CD14-positive monocyte (primary cell): Measurements from ENCODE around the gene ART4. TPM values are rescaled to one million over a fixed set of nuclear protein-coding genes. Genes with fewer than 3 reads are reported as not detected.

Experiments used
- DNase-seq, 3 donors: peaks; one replicate each; pipeline ENCODE4 v3.0.0-alpha.2; 2011 to 2022
- H2AFZ ChIP-seq: 2 replicates; pipeline ENCODE4 v1.6.0; 2012; ENCODE audit warnings: mild to moderate bottlenecking, low read depth, low read length, inconsistent platforms; ENCODE audit not compliant: insufficient read depth, poor library complexity, severe bottlenecking
- H3K27ac ChIP-seq, 2 donors: 1 replicate in 1 of 2; 2 replicates in 1 of 2; pipeline ENCODE4 v1.5.1; 2012 to 2013; ENCODE audit warnings: low read length in 2 of 2, control low read depth in 1 of 2, inconsistent platforms in 1 of 2, low read depth in 1 of 2, mild to moderate bottlenecking in 1 of 2
- H3K27me3 ChIP-seq, 2 donors: one replicate each; pipeline versions ENCODE4 v1.6.0 to v1.6.1; 2011 to 2013; ENCODE audit warnings: low read length in 2 of 2; ENCODE audit not compliant: control insufficient read depth in 2 of 2, insufficient read depth in 2 of 2
- H3K36me3 ChIP-seq, 2 donors: replicated peaks in 1 of 2; 1 replicate in 1 of 2; 2 replicates in 1 of 2; pipeline versions ENCODE4 v1.5.1 to v1.6.1; 2012 to 2013; ENCODE audit warnings: low read length in 2 of 2, control low read depth in 1 of 2, inconsistent platforms in 1 of 2, mild to moderate bottlenecking in 1 of 2; ENCODE audit not compliant: insufficient read depth in 2 of 2, control insufficient read depth in 1 of 2
- H3K4me1 ChIP-seq, 2 donors: 1 replicate in 1 of 2; 2 replicates in 1 of 2; pipeline versions ENCODE4 v1.5.1 to v1.6.1; 2012 to 2013; ENCODE audit warnings: low read length in 2 of 2, control low read depth in 1 of 2, inconsistent platforms in 1 of 2, mild to moderate bottlenecking in 1 of 2, moderate library complexity in 1 of 2; ENCODE audit not compliant: insufficient read depth in 2 of 2, control insufficient read depth in 1 of 2
- H3K4me2 ChIP-seq: replicated peaks from 2 replicates; pipeline ENCODE3; 2012; ENCODE audit warnings: low read length, moderate library complexity, mild to moderate bottlenecking; ENCODE audit not compliant: poor library complexity, severe bottlenecking; ENCODE audit errors: extremely low read depth
- H3K4me3 ChIP-seq, 3 experiments: fragments of 200-600 bp in 1 of 3; sonication (generic) in 1 of 3; replicated peaks in 1 of 3; 1 replicate in 2 of 3; 2 replicates in 1 of 3; pipeline ENCODE4 v1.5.1; 2011 to 2013; ENCODE audit warnings: low read length in 3 of 3, mild to moderate bottlenecking in 3 of 3, control low read depth in 2 of 3, low read depth in 2 of 3, inconsistent platforms in 1 of 3, moderate library complexity in 1 of 3
- H3K79me2 ChIP-seq: 2 replicates; pipeline ENCODE4 v1.6.0; 2012; ENCODE audit warnings: mild to moderate bottlenecking, control low read depth, inconsistent platforms, low read length, moderate library complexity; ENCODE audit not compliant: insufficient read depth
- H3K9ac ChIP-seq: 2 replicates; pipeline ENCODE4 v1.6.0; 2017; ENCODE audit warnings: low read length, mild to moderate bottlenecking; ENCODE audit not compliant: insufficient read depth, poor library complexity, severe bottlenecking
- H3K9me3 ChIP-seq, 2 donors: replicated peaks in 1 of 2; 1 replicate in 1 of 2; 2 replicates in 1 of 2; pipeline versions ENCODE4 v1.5.1 to v1.6.1; 2012 to 2013; ENCODE audit warnings: low read length in 2 of 2, control low read depth in 1 of 2; ENCODE audit not compliant: control insufficient read depth in 1 of 2, insufficient read depth in 1 of 2
- H4K20me1 ChIP-seq: 2 replicates; pipeline ENCODE4 v1.6.0; 2012; ENCODE audit warnings: mild to moderate bottlenecking, low read length, control low read depth, moderate library complexity; ENCODE audit not compliant: insufficient read depth
- H3K27ac Mint-ChIP-seq, 7 donors: one replicate each; pipeline ENCODE4 v1.8.0; 2020; ENCODE audit warnings: mild to moderate bottlenecking in 7 of 7, mixed read lengths in 7 of 7, moderate library complexity in 6 of 7, inconsistent platforms in 2 of 7
- H3K27me3 Mint-ChIP-seq, 3 donors: one replicate each; pipeline ENCODE4 v1.8.0; 2021 to 2022; ENCODE audit warnings: low read depth in 3 of 3, mild to moderate bottlenecking in 3 of 3, mixed read lengths in 3 of 3, moderate library complexity in 3 of 3, inconsistent platforms in 1 of 3
- H3K36me3 Mint-ChIP-seq, 2 donors: one replicate each; pipeline ENCODE4 v1.8.0; 2020; ENCODE audit warnings: mixed read lengths in 2 of 2, inconsistent platforms in 1 of 2, mild to moderate bottlenecking in 1 of 2
- H3K4me1 Mint-ChIP-seq: one replicate; pipeline ENCODE4 v1.8.0; 2020; ENCODE audit warnings: mild to moderate bottlenecking, mixed read lengths
- H3K4me3 Mint-ChIP-seq, 2 donors: one replicate each; pipeline ENCODE4 v1.8.0; 2020; ENCODE audit warnings: mild to moderate bottlenecking in 2 of 2, mixed read lengths in 2 of 2, moderate library complexity in 1 of 2
- H3K9me3 Mint-ChIP-seq, 7 donors: one replicate each; pipeline ENCODE4 v1.8.0; 2020 to 2022; ENCODE audit warnings: mixed read lengths in 7 of 7, mild to moderate bottlenecking in 6 of 7, moderate library complexity in 6 of 7, inconsistent platforms in 2 of 7
- CTCF ChIP-seq: fragments of 200-600 bp; IDR thresholded peaks from one replicate; pipeline ENCODE4 v1.8.0; 2022; ENCODE audit warnings: antibody characterized with exemption, mild to moderate bottlenecking
- WGBS: methylation state at CpG from one replicate; pipeline ENCODE4 v1.1.5; 2013; ENCODE audit warnings: missing lambda C conversion rate; ENCODE audit not compliant: insufficient coverage; 5-methylcytosine and 5-hydroxymethylcytosine counted together
- intact Hi-C, 2 donors: fragments of 100-400 bp; cut with micrococcal nuclease; formaldehyde crosslinking; loops; one replicate each; pipeline versions ENCODE4 v1.15.0 to v1.15.1; 2023
- polyA plus RNA-seq, 3 donors: library from polyadenylated mRNA; depleted of rRNA in 1 of 3; unstranded in 2 of 3; stranded (reverse) in 1 of 3; fragments of 300-500 nt in 2 of 3; fragments of >200 nt in 1 of 3; fragmentation: Illumina TruSeq in 2 of 3; gene quantifications; 1 replicate in 2 of 3; 2 replicates in 1 of 3; pipeline ENCODE4 v1.2.3, GENCODE V29; 2012 to 2021

Gene ART4
- polyA plus RNA-seq, 3 donors, result not detected

GRCh38 chr12:14795028-14795448 is 48.3 kb downstream of the ART4 start:
- WGBS, result 64% methylated on average over 2 of the region's 4 CpGs
- Histone ChIP-seq H3K4me2 (no peak overlapping the region), H4K20me1 (no peaks in the 10 kb centered on the region), H3K9ac (no peak overlapping the region), H3K27me3 (no peaks in the 10 kb centered on the region), H3K4me3 (no peak overlapping the region), H3K9me3 (no peaks in the 10 kb centered on the region), H3K79me2 (peaks cover 24% of the 10 kb centered on the region), H3K4me1 (no peaks in the 10 kb centered on the region), H3K36me3 (peaks cover 86 to 99% of the 10 kb centered on the region in 2 donors), H2AFZ (no peak overlapping the region), H3K27ac (no peak overlapping the region)
- intact Hi-C loops, result no loop called here
- peak in 1 of 3 donors; percentile 17 for DNase-seq
- TF ChIP-seq CTCF, result no peak
- Mint-ChIP-seq H3K27me3 (no peaks in the 10 kb centered on the region), H3K9me3 (no peaks in the 10 kb centered on the region), H3K4me1 (no peaks in the 10 kb centered on the region), H3K27ac (peak overlapping the region in 3 of 7 donors; percentile 26 to 76 (median 36)), H3K4me3 (no peak overlapping the region), H3K36me3 (peaks cover 88 to 93% of the 10 kb centered on the region in 2 donors)

GRCh38 chr12:14785568-14785967 is 57.8 kb downstream of the ART4 start:
- no peak for TF ChIP-seq CTCF
- H3K27ac ChIP-seq, result no peak overlapping the region

More at GRCh38 chr12:14785568-14785967, 57.8 kb downstream of the ART4 start:
- peaks cover 0 to 1% (median 0%) of the 10 kb centered on the region in 7 donors for H3K9me3 Mint-ChIP-seq
- H4K20me1 ChIP-seq, result no peaks in the 10 kb centered on the region
- H2AFZ ChIP-seq, result no peak overlapping the region
- peaks cover 7 to 13% of the 10 kb centered on the region in 2 donors for H3K4me1 ChIP-seq
- H3K4me3 ChIP-seq, result no peak overlapping the region
- peaks cover 44 to 57% of the 10 kb centered on the region in 2 donors for H3K36me3 ChIP-seq
- no peak overlapping the region for H3K27ac Mint-ChIP-seq
- DNase-seq, result no peak
- H3K9ac ChIP-seq, result no peak overlapping the region
- H3K9me3 ChIP-seq, result no peaks in the 10 kb centered on the region
- H3K4me1 Mint-ChIP-seq, result peaks cover 16% of the 10 kb centered on the region
- no peaks in the 10 kb centered on the region for H3K79me2 ChIP-seq
- H3K36me3 Mint-ChIP-seq, result peaks cover 46 to 62% of the 10 kb centered on the region in 2 donors
- no CpG with 5 or more reads among the region's 3 CpGs for WGBS
- no peaks in the 10 kb centered on the region for H3K27me3 Mint-ChIP-seq
- H3K27me3 ChIP-seq, result no peaks in the 10 kb centered on the region
- H3K4me3 Mint-ChIP-seq, result no peak overlapping the region
- intact Hi-C loops, result no loop called here
- H3K4me2 ChIP-seq, result no peak overlapping the region
